HG02970 (cell line): Measurements from ENCODE around the gene POLR3E.
A peak's percentile ranks its signal among the peaks of the same experiment; 100 is the strongest.

Source experiments
- ATAC-seq: cut with Tn5 transposase; IDR thresholded peaks from one replicate; pipeline ENCODE4 v1.9.1; 2021; ENCODE audit warnings: mild to moderate bottlenecking, moderate library complexity, moderate number of reproducible peaks; ENCODE audit not compliant: unreplicated experiment, low FRiP score

POLR3E gene, protein sequence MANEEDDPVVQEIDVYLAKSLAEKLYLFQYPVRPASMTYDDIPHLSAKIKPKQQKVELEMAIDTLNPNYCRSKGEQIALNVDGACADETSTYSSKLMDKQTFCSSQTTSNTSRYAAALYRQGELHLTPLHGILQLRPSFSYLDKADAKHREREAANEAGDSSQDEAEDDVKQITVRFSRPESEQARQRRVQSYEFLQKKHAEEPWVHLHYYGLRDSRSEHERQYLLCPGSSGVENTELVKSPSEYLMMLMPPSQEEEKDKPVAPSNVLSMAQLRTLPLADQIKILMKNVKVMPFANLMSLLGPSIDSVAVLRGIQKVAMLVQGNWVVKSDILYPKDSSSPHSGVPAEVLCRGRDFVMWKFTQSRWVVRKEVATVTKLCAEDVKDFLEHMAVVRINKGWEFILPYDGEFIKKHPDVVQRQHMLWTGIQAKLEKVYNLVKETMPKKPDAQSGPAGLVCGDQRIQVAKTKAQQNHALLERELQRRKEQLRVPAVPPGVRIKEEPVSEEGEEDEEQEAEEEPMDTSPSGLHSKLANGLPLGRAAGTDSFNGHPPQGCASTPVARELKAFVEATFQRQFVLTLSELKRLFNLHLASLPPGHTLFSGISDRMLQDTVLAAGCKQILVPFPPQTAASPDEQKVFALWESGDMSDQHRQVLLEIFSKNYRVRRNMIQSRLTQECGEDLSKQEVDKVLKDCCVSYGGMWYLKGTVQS

GRCh38 chr16:22297114-22297870 lies at the start of gene POLR3E:
POLR3E (plus strand) TSS chr16:22297409; CDS start chr16:22302969, 5,560 bp downstream.
- peak; percentile 86 for ATAC-seq

DNA sequence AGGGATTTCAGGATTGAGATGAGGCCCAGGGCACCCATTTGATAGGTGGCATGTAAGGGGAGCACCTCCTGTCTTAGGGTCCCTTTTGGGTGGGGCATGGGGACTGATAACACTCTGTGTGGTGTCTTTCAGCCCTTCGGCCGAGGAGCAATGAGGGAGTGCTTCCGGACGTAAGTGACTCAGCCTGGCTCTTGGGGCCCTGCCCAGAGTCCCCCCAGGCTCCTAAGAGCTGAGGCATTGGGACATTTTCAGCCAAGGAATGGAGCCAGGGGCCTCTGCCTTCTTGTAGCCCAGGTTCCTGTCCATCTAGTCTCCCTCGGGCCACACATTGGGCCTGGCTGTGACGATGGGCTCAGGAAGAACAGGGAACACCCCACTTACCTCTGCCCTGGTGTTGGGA lies 46.7 kb upstream of the POLR3E start:
- ATAC-seq: no peak

DNA sequence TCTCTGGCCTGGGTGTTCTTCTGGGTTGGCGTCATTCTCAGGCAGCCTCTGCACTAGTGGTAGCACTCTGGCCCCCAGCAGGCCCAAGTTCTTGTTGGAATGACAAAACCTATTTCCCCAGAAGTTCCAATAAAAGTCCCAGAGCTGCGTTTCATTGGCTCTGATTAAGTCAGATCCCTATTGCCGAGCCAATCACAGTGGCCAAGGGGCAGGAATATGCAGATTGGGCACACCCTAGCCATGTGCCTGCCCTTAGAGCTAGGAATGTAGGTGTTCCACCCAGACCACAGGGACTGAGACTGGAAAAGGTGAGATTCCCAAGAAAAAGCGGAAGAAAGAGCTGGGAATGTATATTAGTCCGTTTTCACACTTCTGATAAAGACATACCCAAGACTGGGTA lies 44.9 kb upstream of the POLR3E start:
- no peak for ATAC-seq

GRCh38 chr16:22253272-22253671 lies 43.9 kb upstream of the POLR3E start:
- no peak for ATAC-seq

GRCh38 chr16:22255335-22255734 lies 41.9 kb upstream of the POLR3E start:
- no peak for ATAC-seq

- no peak for ATAC-seq
These were observed 39.8 kb upstream of the POLR3E start for GRCh38 chr16:22257440-22257839.

GRCh38 chr16:22260490-22260889 lies 36.7 kb upstream of the POLR3E start:
- ATAC-seq: no peak

- ATAC-seq: no peak
These were observed 34.7 kb upstream of the POLR3E start for GRCh38 chr16:22262460-22262859.

GRCh38 chr16:22264786-22265185 lies 32.4 kb upstream of the POLR3E start:
- no peak for ATAC-seq

GRCh38 chr16:22265351-22265750 lies 31.9 kb upstream of the POLR3E start:
- ATAC-seq: no peak

GRCh38 chr16:22266546-22266945 lies 30.7 kb upstream of the POLR3E start:
- no peak for ATAC-seq

GRCh38 chr16:22267764-22268163 lies 29.4 kb upstream of the POLR3E start:
- ATAC-seq: no peak

- ATAC-seq: no peak
These were observed 26.7 kb upstream of the POLR3E start for GRCh38 chr16:22270525-22270924.

DNA sequence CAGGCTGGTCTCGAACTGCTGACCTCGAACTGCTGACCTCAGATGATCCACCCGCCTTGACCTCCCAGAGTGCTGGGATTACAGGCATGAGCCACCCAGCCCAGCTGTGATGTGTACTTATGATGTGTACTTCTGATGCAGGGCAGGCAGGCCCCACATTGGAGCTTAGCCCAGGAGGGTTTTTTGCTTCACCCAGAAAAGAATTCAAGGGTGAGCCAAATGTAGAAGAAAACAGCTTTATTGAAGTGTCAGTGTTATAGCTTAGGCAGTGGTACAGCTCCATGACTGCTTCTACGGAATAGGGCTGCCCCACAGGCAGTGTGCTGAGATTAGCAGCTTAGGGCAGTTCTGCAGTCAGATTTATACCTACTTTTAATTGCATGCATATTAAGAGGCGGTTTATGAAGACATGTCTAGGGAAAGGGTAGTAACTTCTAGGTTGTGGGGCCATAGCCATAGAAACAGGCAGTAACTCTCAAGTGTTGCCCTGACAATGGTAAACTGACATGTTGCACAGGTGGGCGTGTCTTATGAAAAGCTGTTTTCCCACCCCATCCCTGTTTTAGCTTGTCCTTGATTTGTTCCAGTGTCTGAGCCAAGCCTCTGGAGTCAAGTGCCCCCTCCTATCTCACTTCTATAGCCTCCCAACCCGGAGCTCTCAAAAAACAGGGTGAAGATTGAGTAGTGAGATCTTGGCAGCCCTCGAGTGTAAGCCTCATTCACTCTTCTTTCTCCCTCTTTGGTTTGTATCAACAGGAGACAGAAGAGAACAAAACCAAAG lies 24.1 kb upstream of the POLR3E start:
- no peak for ATAC-seq

GRCh38 chr16:22274916-22275315 lies 22.3 kb upstream of the POLR3E start:
- ATAC-seq: no peak

DNA sequence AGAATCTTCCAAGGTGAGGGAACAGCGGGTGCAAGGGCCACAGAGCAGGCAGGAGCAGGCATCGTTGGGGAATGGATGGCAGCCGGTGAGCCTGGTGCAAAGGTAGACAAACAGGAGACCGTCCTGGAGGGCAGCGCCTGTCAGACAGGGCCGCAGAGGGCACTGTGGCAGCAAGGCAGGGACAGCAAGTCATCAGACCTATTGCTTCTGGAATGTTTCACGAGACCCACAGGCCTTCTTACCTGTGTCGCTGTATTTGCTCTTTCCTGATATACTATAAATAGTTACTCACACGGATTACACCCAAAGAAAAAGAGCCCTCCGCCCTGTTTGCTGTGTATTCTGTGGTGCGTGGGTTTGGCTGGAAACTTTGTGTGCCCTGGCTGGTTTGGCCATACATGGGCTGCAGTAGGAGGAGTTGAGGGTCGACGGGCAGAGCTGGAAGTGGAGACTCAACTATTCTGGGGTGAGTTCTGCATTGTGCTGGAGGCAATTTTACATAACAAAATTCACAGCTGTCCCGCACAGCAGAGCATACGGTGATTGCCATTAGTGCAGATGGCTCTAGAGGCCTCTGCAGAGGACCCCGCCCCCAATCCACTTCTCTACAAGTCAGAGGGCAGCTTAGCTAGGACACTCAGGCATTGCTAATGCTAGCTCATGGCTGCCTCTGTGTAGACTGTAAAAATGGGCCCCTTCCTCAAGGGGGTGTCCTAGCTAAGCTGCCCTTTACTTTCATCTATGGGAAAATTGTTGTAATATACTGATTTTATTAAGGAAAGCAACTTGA lies 18.6 kb upstream of the POLR3E start:
- ATAC-seq: no peak

DNA sequence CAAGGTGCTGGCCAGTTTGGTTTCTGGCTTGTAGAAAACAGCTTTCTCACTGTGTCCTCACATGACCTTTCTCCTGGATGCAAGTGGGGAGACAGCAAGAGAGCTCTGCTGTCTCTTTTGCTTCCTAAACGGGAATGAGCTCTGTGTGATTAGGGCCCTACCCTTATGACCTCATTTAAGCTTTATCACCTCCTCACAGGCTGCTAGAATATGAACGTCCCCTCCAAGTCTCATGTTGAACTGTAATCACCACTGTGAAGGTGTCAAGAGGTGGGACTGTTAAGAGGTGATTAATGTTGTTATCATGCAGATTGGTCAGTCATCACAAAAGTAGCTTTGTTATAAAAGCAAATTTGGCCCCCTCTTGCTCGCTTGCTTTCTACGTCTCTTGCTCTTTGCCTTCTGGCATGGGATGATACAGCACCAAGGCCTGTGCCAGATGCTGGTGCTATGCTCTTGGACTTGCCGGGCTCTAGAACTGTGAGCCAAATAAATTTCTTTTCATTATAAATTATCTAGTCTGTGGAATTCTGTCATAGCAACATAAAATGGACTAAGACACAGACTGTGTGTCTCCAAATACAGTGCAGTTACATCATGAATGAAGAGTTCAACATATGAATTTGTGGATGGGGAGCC lies 14.8 kb upstream of the POLR3E start:
- ATAC-seq: no peak

- no peak for ATAC-seq
These were observed 12.6 kb upstream of the POLR3E start for GRCh38 chr16:22284637-22285036.

DNA sequence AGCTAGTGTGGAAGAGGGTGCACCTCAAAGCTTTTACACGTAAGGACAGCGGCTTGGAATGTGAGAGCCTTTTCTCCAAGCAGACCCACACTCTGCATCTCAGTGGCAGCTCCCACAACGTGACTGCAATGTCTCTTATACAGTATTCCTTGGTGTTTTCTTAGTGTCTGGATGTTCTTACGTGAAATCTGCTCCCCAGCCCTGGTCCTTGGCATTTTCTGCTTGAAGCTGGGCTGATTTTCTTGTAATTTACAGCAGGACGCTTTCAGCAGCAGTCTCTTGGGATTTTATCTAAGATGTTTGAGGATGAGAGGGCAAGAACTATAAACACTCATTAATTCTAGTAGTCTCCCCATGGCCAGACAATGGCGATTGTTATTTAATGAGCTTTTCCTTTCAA lies 12.1 kb upstream of the POLR3E start:
- no peak for ATAC-seq
